DOHH2 (cell line): ENCODE data around the gene CNTNAP2.

Source experiments
- CTCF ChIP-seq: fragments of 200-600 bp; sonication (generic); IDR thresholded peaks from one replicate; pipeline ENCODE4 v1.5.1; 2014; ENCODE audit warnings: antibody characterized with exemption, mild to moderate bottlenecking, low read depth, low read length; ENCODE audit not compliant: poor library complexity, severe bottlenecking
- EZH2phosphoT487 ChIP-seq: fragments of 200-600 bp; sonication (generic); IDR thresholded peaks from 2 replicates; pipeline ENCODE4 v1.6.1; 2017; ENCODE audit warnings: borderline replicate concordance, mild to moderate bottlenecking, antibody characterized with exemption, low read length, moderate library complexity, mixed read lengths

GRCh38 chr7:146844405-146844804 lies 727.8 kb downstream of the CNTNAP2 start:
- TF ChIP-seq CTCF (no peak), EZH2phosphoT487 (no peak)
